ENCODE data around the gene ASIC5. TPM values are rescaled to one million over a fixed set of nuclear protein-coding genes. Genes with fewer than 3 reads are reported as not detected.

The ASIC5 gene
- total RNA-seq, 6 experiments from 2014 or later, result not detected

- intact Hi-C loops (cut with DNase I), result loop anchor here in 1 of 2 donors (10.0 kb wide), 1 partner anchor 351 kb away; no protein-coding TSS in a partner anchor
- Histone ChIP-seq H3K4me3 (no peak overlapping the region), H3K4me1 (peaks cover 0 to 13% (median 0%) of the 10 kb centered on the region in 4 donors), H3K9me3 (no peaks in the 10 kb centered on the region), H3K27ac (no peak overlapping the region), H3K27me3 (no peaks in the 10 kb centered on the region), H3K36me3 (no peaks in the 10 kb centered on the region)
- DNase-seq, result no peak
- TF ChIP-seq CTCF (IDR thresholded peaks at IDR 0.05), result no peak
- TF ChIP-seq POLR2A (IDR thresholded peaks at IDR 0.05), result no peak
- WGBS (ENCODE audit: insufficient coverage, low coverage, low lambda C conversion rate, missing lambda C conversion rate), result 62% methylated on average over 1 of the region's 1 CpG
- ATAC-seq, result peak in 1 of 4 donors; percentile 15
These were observed 80.2 kb downstream of the ASIC5 start for GRCh38 chr4:155785828-155786227.

GRCh38 chr4:155784637-155785036 lies 81.4 kb downstream of the ASIC5 start:
- H3K36me3 ChIP-seq, result no peaks in the 10 kb centered on the region
- peaks cover 0 to 13% (median 0%) of the 10 kb centered on the region in 4 donors for H3K4me1 ChIP-seq
- TF ChIP-seq POLR2A (IDR thresholded peaks at IDR 0.05) (no peak), CTCF (IDR thresholded peaks at IDR 0.05) (no peak)
- H3K4me3 ChIP-seq, result no peak overlapping the region
- H3K27ac ChIP-seq, result peak overlapping the region in 1 of 3 donors; percentile 14
- 12% methylated on average over 1 of the region's 1 CpG for WGBS (ENCODE audit: insufficient coverage, low coverage, low lambda C conversion rate, missing lambda C conversion rate)
- H3K9me3 ChIP-seq, result no peaks in the 10 kb centered on the region
- ATAC-seq, result no peak
- intact Hi-C loops (cut with DNase I), result loop anchor here in 1 of 2 donors (10.0 kb wide), 1 partner anchor 350 kb away; no protein-coding TSS in a partner anchor
- DNase-seq, result no peak
- no peaks in the 10 kb centered on the region for H3K27me3 ChIP-seq

GRCh38 chr4:155781249-155781831 lies 84.7 kb downstream of the ASIC5 start:
- intact Hi-C loops (cut with DNase I), result loop anchor here in 1 of 2 donors (10.0 kb wide), 1 partner anchor 347 kb away; no protein-coding TSS in a partner anchor
- Histone ChIP-seq H3K27me3 (no peaks in the 10 kb centered on the region), H3K27ac (no peak overlapping the region), H3K9me3 (no peaks in the 10 kb centered on the region), H3K4me3 (no peak overlapping the region), H3K36me3 (no peaks in the 10 kb centered on the region), H3K4me1 (peaks cover 0 to 28% (median 4%) of the 10 kb centered on the region in 4 donors)
- TF ChIP-seq CTCF (IDR thresholded peaks at IDR 0.05) (no peak), POLR2A (IDR thresholded peaks at IDR 0.05) (no peak)
- ATAC-seq (no peak), DNase-seq (no peak)
- 77% methylated on average over 4 of the region's 4 CpGs for WGBS (ENCODE audit: insufficient coverage, low coverage, low lambda C conversion rate, missing lambda C conversion rate)

GRCh38 chr4:155780775-155781174 lies 85.3 kb downstream of the ASIC5 start:
- peaks cover 0 to 28% (median 4%) of the 10 kb centered on the region in 4 donors for H3K4me1 ChIP-seq
- no peaks in the 10 kb centered on the region for H3K36me3 ChIP-seq
- H3K9me3 ChIP-seq, result no peaks in the 10 kb centered on the region
- intact Hi-C loops (cut with DNase I), result loop anchor here in 1 of 2 donors (10.0 kb wide), 1 partner anchor 346 kb away; no protein-coding TSS in a partner anchor
- 62% methylated on average over 1 of the region's 1 CpG for WGBS (ENCODE audit: insufficient coverage, low coverage, low lambda C conversion rate, missing lambda C conversion rate)
- no peak overlapping the region for H3K4me3 ChIP-seq
- no peak overlapping the region for H3K27ac ChIP-seq
- no peak for TF ChIP-seq CTCF (IDR thresholded peaks at IDR 0.05)
- TF ChIP-seq POLR2A (IDR thresholded peaks at IDR 0.05), result no peak
- DNase-seq (no peak), ATAC-seq (no peak)
- no peaks in the 10 kb centered on the region for H3K27me3 ChIP-seq

Other genes starting within 250 kb of the ASIC5 start
- gene GUCY1A1, start 199.4 kb downstream of the ASIC5 start, total RNA-seq, result 1 to 10 TPM; 3.7 to 7.8 (median 6.5) TPM
- gene GUCY1B1, start 107.3 kb downstream of the ASIC5 start, total RNA-seq, result 1 to 10 TPM; 1.6 to 5.6 (median 3.9) TPM
- 100 to 1,000 TPM; 158 to 634 (median 569) TPM for gene TDO2, start 37.4 kb upstream of the ASIC5 start, total RNA-seq
- gene CTSO, start 87.6 kb upstream of the ASIC5 start, total RNA-seq, result 10 to 100 TPM; 23.8 to 44.7 (median 26.1) TPM